ENCODE measurements around the gene KCNV2. TPM values are rescaled to one million over a fixed set of nuclear protein-coding genes. Genes with fewer than 3 reads are reported as not detected.

The KCNV2 gene
- total and polyA plus RNA-seq, 4 donors, result 0.10 TPM; not detected in 3

- TF ChIP-seq ATF3 (IDR thresholded peaks at IDR 0.05), result no peak
- no peak for TF ChIP-seq SP1 (IDR thresholded peaks at IDR 0.05)
- TF ChIP-seq RXRA (IDR thresholded peaks at IDR 0.05), result no peak
- no peak for TF ChIP-seq JUND (IDR thresholded peaks at IDR 0.05)
- no peak for TF ChIP-seq GABPA (IDR thresholded peaks at IDR 0.05 in 1 of 2, conservative IDR thresholded peaks at IDR 0.05 in 1 of 2)
- TF ChIP-seq EGR1 (IDR thresholded peaks at IDR 0.05; ENCODE audit: low read depth in 2 of 2), result no peak
- no peak for TF ChIP-seq FOXA1 (IDR thresholded peaks at IDR 0.05)
- TF ChIP-seq MAX (IDR thresholded peaks at IDR 0.05), result no peak
- no peak for TF ChIP-seq RAD21 (IDR thresholded peaks at IDR 0.05)
- no peak for TF ChIP-seq NR2F2 (IDR thresholded peaks at IDR 0.05)
These were observed 12.4 kb downstream of the KCNV2 start (continued) for GRCh38 chr9:2729721-2730120.

- no peaks in the 10 kb centered on the region for H3K27me3 ChIP-seq (ENCODE audit: control insufficient read depth in 4 of 4, insufficient read depth in 4 of 4, low read length in 3 of 4)
- H3K9me3 ChIP-seq (ENCODE audit: control insufficient read depth in 4 of 4, low read length in 3 of 4), result no peaks in the 10 kb centered on the region
- 92% methylated on average over 1 of the region's 1 CpG for WGBS
- H3K36me3 ChIP-seq (ENCODE audit: control insufficient read depth in 4 of 4, insufficient read depth in 3 of 4, low read depth in 1 of 4, low read length in 3 of 4), result peaks cover 0 to 3% (median 0%) of the 10 kb centered on the region in 4 donors
- no peak overlapping the region for H3K9ac ChIP-seq (ENCODE audit: low read depth in 1 of 2, low read length in 2 of 2)
- no peak overlapping the region for H3K27ac ChIP-seq (ENCODE audit: low read depth in 1 of 2, low read length in 2 of 2)
- no peak for TF ChIP-seq ZBTB33 (IDR thresholded peaks at IDR 0.05)
- no peak for TF ChIP-seq RXRA (IDR thresholded peaks at IDR 0.05)
- TF ChIP-seq NR2F2 (IDR thresholded peaks at IDR 0.05), result no peak
- TF ChIP-seq TAF1 (conservative IDR thresholded peaks at IDR 0.05), result no peak
- TF ChIP-seq HNF4A (conservative IDR thresholded peaks at IDR 0.05), result no peak
- TF ChIP-seq SP1 (IDR thresholded peaks at IDR 0.05), result no peak
- TF ChIP-seq ATF3 (IDR thresholded peaks at IDR 0.05), result no peak
- no peak for TF ChIP-seq MAX (IDR thresholded peaks at IDR 0.05)
- TF ChIP-seq RAD21 (IDR thresholded peaks at IDR 0.05), result no peak
- no peak for TF ChIP-seq FOXA1 (IDR thresholded peaks at IDR 0.05)
- no peak for TF ChIP-seq GABPA (IDR thresholded peaks at IDR 0.05 in 1 of 2, conservative IDR thresholded peaks at IDR 0.05 in 1 of 2)
- no peak for TF ChIP-seq YY1 (IDR thresholded peaks at IDR 0.05)
- TF ChIP-seq EGR1 (IDR thresholded peaks at IDR 0.05; ENCODE audit: low read depth in 2 of 2), result no peak
- TF ChIP-seq REST (IDR thresholded peaks at IDR 0.05), result no peak
- DNase-seq (ENCODE audit: low spot score), result no peak
- H3K4me3 ChIP-seq (ENCODE audit: low read depth in 1 of 3, low read length in 3 of 3), result no peak overlapping the region
- peaks cover 0 to 7% (median 2%) of the 10 kb centered on the region in 4 donors for H3K4me1 ChIP-seq (ENCODE audit: control insufficient read depth in 4 of 4, insufficient read depth in 4 of 4, low read length in 3 of 4)
These were observed 13.7 kb downstream of the KCNV2 start for GRCh38 chr9:2730971-2731370.

All from liver (tissue), 9 donors.